HG02623 (cell line): ENCODE results near the gene CCDC88B.
"Not testable (repeated sequence)": the region's sequence is repeated elsewhere in the genome, so short reads cannot be mapped to it uniquely, and the experiment has no call there.

Source experiments
- ATAC-seq: cut with Tn5 transposase; IDR thresholded peaks from one replicate; pipeline ENCODE4 v1.9.1; 2021; ENCODE audit warnings: moderate library complexity; ENCODE audit not compliant: unreplicated experiment

CCDC88B gene

GRCh38 chr11:64305075-64305690 lies 34.8 kb upstream of the CCDC88B start, which contains the start of gene ESRRA:
Gene ESRRA, plus strand, starts transcription at chr11:64305524. Its CDS starts 1,656 bp downstream, at chr11:64307180.
- ATAC-seq, result peak; percentile 65

- ATAC-seq, result peak; percentile 15
Measured at GRCh38 chr11:64305691-64306562, 34.1 kb upstream of the CCDC88B start.

GRCh38 chr11:64306563-64306875 lies 33.5 kb upstream of the CCDC88B start:
- no peak for ATAC-seq

- ATAC-seq, result no peak
Measured at GRCh38 chr11:64306876-64307622, 33.0 kb upstream of the CCDC88B start.

GRCh38 chr11:64307795-64308194 lies 32.2 kb upstream of the CCDC88B start:
- not testable (repeated sequence) for ATAC-seq

DNA sequence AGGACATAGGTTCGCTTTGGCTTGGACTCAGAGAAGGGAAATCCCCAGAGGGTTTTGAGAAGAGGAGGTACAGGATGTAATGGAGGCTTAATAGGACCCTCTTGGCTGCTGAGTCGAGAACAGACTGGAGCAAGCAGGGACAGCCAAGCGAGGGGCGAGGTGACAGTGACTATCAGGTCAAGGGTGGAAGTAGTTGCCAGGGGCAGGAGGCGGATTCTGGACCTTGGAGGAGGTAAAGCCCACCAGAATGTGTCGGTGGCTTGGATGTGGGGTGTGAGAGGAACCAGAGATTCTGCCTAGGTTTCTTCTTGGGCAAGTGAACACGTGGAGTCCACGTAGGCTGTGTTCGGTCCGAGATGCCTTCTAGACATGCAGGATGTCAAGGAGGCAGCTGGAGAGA lies 27.1 kb upstream of the CCDC88B start:
- no peak for ATAC-seq

GRCh38 chr11:64313491-64314145 lies 26.4 kb upstream of the CCDC88B start:
- ATAC-seq, result no peak

GRCh38 chr11:64314146-64314804 lies 25.7 kb upstream of the CCDC88B start:
- ATAC-seq, result no peak

DNA sequence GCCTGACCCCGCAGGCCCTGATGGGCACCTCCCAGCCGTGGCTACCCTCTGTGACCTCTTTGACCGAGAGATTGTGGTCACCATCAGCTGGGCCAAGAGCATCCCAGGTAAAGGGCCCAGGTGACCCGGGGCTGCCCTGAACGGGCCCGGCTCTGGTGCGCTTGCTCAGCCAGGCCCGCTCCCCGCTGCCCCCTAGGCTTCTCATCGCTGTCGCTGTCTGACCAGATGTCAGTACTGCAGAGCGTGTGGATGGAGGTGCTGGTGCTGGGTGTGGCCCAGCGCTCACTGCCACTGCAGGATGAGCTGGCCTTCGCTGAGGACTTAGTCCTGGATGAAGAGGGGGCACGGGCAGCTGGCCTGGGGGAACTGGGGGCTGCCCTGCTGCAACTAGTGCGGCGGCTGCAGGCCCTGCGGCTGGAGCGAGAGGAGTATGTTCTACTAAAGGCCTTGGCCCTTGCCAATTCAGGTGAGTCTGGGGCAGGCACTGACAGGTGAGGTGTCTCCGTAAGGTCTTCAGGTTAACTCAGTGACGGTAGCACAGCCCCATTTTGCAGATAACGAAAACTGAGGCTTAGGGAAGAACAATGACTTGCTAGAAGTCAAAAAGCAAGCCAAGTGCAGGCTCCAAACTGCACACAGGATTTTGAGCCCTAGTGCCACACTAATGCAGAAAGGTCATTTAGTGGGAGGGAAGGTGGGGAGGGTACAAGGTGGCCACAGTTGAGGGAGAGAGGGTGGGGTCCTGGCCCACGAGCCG lies 25.0 kb upstream of the CCDC88B start:
- ATAC-seq, result no peak

- not testable (repeated sequence) for ATAC-seq
Measured at GRCh38 chr11:64315667-64316526, 24.1 kb upstream of the CCDC88B start.

DNA sequence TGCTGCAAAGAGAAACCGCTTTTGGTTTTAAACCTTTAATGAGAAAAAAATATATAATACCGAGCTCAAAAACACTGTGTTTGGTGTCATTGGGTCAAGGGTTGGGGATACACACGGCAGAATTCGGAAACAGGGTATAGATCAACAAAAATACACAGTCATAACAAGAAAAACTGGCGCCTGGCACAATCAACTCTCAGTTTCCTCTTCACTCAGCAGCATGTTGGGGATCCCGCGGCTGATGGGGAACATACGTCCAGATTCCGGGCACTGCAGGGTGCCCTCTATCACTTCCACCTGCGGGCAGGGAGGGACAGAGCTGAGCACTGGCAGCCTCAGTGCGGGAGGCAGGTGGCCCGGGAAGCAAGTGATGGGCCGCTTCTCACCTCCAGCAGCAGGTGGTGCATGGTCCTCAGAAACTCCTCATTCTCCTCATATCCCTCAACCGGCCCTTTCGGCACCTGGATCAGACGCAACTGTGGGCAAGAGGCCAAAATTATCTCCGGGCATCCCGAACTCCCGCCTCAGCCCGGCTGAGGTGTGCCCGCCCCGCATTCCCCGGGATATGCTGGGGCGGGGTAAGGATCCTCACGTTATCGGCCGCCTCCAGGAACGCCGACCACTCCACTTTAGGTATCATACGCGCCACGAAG lies 23.2 kb upstream of the CCDC88B start:
- ATAC-seq, result no peak

GRCh38 chr11:64317325-64317960 lies 22.6 kb upstream of the CCDC88B start, which contains the start of gene TRMT112:
Gene TRMT112, minus strand, starts transcription at chr11:64317559. Its CDS starts 33 bp downstream, at chr11:64317526.
- ATAC-seq, result peak; percentile 62

DNA sequence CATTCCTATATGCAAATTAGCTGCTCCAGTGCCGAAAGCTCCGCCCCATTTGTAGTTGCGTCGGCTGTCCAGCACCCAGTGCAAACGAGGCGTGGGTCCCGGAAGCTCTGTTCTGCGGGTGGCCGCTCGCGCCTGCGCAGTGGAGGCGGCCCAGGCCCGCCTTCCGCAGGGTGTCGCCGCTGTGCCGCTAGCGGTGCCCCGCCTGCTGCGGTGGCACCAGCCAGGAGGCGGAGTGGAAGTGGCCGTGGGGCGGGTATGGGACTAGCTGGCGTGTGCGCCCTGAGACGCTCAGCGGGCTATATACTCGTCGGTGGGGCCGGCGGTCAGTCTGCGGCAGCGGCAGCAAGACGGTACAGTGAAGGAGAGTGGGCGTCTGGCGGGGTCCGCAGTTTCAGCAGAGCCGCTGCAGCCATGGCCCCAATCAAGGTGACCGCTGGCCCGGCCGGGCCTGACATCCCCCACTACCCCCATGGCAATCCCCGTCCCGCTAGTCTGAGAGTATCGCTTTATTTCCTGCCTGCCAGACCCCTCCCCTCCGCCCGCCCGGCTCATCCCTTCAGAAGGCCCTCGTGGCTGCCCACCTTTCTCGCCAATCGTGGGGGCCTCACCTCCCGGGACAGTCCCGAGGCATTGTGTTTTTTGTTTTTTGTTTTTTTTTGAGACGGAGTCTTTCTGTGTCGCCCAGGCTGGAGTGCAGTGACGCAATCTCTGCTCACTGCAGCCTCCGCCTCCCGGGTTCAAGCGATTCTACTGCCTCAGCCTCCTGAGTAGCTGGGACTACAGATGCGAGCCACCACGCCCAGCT lies 21.8 kb upstream of the CCDC88B start, which contains the start of gene PRDX5:
Gene PRDX5, plus strand, starts transcription at position 161 of the 805 bp plus-strand sequence. Its CDS starts 95 bp downstream, at position 256.
- peak; percentile 60 for ATAC-seq

DNA sequence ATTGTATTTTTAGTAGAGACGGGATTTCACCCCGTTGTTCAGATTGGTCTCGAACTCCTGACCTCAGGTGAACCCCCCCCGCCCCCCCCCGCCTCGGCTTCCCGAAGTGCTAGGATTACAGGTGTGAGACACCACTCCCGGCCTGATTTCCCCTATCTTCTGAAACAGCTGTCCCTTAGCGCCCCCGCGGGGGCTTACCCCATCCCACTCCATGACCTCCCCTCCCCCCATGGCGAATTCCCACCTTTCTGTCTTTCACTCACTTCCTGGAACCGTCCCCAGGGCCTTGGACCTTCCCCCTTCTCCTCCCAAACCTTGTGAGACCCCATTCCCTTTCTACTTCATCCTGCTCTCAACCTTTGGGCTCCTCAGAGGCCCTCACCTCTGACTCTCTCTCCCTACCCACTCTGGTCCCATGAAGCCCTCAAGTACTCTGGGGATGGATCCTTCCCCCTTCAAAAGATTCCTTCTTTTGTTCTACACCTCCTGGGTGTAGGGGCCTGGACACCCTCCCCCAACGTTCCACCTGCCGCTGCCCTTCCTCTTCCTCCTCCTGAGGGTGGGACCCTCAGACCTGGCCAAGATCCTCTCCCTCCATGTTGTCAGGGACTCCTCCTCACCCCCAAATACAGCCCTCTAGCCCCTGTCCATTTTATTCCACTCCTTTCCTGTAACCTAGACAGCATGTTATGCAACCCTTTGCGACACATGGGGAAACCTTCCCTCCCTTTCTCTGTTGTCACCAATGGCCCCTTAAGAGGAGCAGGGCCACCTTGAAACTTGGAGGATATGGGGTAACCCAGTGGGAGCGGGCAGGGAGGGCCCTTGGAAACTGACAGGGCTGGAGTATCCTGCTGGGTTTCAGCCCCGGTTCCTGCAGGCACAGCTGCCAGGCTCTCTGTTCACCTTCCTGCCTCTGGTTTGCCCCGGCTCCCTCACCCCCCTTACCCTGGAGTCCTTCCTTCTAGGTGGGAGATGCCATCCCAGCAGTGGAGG lies 20.9 kb upstream of the CCDC88B start:
- no peak for ATAC-seq

- no peak for ATAC-seq
Measured at GRCh38 chr11:64320556-64320955, 19.4 kb upstream of the CCDC88B start.

- no peak for ATAC-seq
Measured at GRCh38 chr11:64321026-64321425, 19.0 kb upstream of the CCDC88B start.
